HG03378 (cell line): Measurements from ENCODE around the gene P3H2.
"Not testable (repeated sequence)": the region's sequence is repeated elsewhere in the genome, so short reads cannot be mapped to it uniquely, and the experiment has no call there.

ENCODE experiments used
- ATAC-seq: cut with Tn5 transposase; IDR thresholded peaks from one replicate; pipeline ENCODE4 v1.9.1; 2021; ENCODE audit warnings: mild to moderate bottlenecking, moderate library complexity; ENCODE audit not compliant: unreplicated experiment

The P3H2 gene

DNA sequence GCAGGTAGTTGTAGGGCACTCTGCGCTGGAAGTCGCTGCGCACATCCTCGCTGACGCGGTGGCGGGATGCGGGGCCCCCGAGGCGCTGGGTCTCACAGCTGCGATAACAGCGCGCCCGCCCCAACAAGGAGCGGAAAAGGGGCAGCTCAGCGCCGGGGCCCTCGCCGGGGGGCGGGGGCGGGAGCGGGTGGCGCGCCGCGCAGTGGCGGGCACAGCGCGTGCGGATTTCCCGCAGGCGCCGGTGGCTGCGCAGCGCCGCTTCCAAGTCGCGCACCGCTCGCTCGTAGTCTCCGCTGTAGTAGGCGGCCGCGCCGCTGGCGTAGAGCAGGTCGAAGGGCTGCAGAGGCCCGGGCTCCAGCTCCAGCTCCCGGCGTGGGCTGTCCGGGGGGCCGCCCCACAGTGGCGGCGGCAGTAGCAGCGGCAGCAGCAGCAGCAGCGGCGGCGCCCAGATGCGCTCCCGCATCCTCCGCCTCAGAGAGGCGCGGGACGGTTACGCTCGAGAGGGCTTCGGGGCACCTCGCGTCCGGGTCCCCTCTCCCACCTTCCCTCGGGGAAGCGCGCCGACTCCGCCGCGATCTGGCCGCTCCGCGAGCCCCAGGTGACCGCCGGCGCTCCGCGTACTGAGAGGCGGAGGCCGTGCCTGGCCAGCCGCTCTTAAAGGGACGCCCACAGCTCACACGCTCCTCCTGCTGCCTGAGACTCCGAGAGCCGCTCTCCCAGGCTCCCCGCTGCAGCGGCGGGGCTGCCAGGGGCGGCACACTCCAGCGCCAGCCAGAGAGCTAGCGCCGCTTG, at the start of gene P3H2:
Gene P3H2 (minus strand): TSS at position 629 of the 792 bp plus-strand sequence. CDS start 166 bp downstream, at position 463.
- peak; percentile 59 for ATAC-seq

DNA sequence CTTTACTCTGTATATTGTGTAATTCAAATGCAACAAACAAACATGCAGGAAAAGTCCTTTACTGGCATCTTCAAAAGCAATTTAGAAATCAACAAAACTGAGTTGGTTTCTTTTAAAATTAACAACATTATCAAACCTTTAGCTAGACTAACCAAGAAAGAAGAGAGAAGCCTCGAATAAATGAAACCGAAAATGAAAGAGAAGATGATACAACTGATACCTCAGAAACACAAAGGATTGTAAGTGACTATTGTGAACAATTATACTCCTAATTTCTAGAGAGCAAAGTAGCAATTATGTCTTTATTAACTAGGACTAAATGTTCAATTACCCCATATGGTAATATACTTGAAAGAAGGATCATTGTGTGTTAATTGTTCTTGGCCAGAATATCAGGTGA, 49.2 kb upstream of the P3H2 start:
- ATAC-seq, result peak; percentile 66

GRCh38 chr3:190169243-190169642, 48.5 kb upstream of the P3H2 start:
- peak; percentile 27 for ATAC-seq

DNA sequence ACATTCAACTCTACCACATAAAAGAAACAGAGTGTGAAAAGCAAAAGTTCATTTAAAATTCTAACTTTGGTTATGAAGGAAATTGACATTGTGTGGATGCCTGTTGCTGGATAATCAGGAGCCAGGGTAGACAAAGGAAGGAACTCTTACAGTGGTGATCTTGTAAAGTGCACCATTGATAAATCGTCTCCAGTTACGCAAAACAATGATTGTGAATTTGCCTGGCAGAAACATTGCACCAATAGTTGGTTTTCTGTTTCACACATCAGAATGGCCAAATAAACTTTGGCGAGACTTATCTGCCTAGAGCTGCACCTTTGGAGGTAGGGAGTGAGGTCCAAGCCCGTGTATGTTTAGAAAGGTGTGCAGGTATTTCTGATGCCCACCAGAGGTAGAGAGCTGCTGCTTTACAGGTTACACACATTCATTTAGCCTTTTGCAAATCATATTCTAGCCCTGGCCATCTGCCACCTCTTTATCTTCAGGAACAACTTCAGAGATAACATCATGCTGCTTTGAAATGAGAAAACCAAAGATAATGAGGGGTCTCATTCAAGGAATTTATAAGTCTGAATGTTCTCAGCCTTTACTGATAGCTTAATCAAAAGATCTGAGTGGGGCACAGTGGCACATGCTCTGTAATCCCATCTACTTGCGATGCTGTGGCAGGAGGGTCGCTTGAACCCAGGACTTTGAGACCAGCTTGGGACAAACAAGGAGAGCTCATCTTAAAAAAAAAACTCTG, 47.4 kb upstream of the P3H2 start:
- ATAC-seq, result no peak

DNA sequence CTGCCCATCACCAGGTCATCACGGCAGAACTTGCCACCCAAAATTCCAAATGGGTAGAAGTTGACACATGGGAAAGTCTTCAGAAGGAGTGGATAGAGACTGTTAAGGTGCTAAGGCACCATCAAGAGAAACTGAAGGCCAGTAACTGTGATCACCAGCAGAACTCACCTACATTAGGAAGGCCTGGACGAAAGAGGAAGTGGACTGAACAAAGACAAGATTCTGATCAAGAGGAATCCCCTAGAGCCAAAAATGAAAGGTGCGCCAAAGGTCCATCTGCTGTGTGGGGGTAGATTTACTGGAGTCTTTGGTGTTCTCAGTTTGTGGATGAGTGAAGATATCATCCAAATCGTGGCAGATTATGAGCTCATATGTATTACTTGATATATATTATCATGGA, 46.3 kb upstream of the P3H2 start:
- ATAC-seq, result no peak

- ATAC-seq, result no peak
Observed at GRCh38 chr3:190165253-190165652, 44.6 kb upstream of the P3H2 start.

DNA sequence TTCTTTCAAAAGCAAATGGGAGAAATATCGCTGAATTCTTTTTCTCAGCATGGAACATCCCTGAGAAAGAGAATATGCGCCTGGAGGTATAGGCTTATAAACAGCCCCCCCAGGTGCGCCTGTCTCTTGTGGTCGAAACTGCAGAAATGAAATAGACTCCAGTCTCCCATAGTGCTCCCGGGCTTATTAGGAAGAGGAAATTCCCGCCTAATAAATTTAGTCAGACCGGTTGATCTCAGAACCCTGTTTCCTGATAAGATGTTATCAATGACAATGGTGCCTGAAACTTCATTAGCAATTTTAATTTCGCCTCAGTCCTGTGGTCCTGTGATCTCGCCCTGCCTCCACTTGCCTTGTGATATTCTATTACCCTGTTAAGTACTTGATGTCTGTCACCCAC, 41.3 kb upstream of the P3H2 start:
- ATAC-seq, result not testable (repeated sequence)

DNA sequence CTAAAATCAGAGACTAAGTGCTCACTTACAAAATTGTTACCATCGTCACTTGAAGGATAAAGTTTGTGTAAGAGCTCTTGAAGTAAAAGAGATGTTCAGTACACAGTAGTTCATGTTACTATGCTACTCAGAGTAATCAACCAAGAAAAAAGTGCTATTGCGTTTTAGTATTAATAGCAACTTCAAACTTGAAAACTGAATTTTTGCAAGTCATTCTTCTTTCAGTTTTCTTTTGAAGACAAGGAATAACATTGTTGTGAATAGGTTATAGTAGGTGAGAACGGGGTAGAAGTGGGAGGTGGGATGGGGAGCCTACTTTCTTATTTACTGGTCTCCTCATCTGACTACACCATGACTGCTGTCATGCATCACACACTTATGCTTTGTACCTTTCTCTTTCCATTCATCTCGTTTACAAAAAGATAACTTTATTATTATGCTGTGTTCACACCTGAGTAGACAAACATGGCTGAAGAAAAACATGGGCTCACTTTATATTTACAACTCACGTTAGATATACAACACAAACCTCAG, 39.3 kb upstream of the P3H2 start:
- no peak for ATAC-seq

DNA sequence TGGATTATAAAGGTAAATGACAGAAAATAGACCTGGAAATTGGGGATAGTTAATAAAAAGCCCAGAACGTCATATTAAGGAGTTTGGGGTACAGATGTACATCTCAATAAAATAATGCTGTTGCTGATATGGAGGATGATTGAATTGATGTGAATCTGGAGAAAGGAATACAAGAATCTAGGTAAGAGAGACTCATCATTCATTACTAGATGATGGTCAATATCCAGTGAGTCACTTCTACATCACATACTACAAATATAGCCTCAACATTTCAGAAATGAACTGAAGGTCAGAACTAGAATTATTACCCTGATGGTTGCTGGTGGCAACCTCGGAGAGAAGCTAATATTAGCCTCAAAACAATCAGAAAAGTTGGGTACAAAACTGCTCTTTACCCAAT, 37.6 kb upstream of the P3H2 start:
- no peak for ATAC-seq

DNA sequence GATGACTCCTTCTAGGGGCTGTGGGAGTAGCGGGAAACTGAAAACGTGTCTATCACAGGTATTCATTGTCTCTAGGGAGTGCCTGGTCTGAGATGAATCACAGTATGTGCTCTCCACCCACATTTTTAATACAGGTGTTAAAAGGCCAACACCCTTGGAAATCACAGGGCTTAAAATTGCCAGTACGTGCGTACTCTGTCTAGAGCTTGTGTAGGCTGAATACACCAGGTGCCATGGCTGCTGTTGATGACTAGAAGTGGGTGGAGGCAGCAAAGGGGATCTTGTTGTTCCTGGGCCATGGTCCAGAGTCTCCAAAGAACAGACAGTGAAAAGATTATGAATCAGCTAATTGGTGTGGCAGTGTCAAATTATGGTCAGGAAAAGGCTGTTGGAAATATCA, 35.1 kb upstream of the P3H2 start:
- no peak for ATAC-seq

DNA sequence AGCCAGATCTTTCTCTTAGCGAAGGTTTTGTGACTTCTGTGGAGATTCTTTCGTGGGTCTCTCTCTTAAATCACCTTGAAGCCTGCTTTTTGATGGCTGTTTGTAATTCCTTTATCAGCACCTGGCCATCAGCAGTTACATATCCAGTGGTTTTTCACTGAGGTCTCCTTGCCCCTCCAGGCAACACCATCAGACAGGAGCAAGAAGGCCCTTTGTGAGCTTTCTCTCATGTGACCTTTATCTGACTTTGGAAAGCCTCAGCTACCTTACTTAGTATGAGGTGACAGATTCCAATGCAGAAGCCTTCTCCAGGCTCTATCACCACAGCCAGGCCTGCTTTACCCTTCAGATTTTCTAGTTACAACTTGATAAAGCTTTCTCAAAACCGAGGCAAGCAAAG, 30.0 kb upstream of the P3H2 start:
- no peak for ATAC-seq

- not testable (repeated sequence) for ATAC-seq
Observed at GRCh38 chr3:190149830-190150619, 29.3 kb upstream of the P3H2 start.

- not testable (repeated sequence) for ATAC-seq
Observed at GRCh38 chr3:190144793-190145192, 24.1 kb upstream of the P3H2 start.

GRCh38 chr3:190142041-190142440, 21.3 kb upstream of the P3H2 start:
- ATAC-seq, result no peak

DNA sequence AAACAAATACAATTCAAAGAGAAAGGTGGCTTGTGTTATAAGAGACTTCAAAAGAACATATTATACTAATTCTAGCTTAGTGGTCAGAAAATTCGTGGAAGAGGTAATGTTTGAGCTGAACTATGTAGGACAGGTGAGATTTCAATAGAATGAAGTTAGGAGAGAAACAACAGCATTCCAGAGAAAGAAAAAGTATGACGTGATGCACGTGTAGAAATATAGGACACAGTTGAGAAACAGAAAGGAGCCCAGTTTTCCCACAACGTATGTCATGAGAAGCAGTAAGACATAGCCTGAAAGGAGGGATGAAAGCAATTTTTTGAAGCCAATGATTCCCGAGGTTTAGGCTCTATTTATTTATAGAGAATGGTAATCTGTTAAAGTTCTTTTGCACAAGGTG, 18.7 kb upstream of the P3H2 start:
- no peak for ATAC-seq

DNA sequence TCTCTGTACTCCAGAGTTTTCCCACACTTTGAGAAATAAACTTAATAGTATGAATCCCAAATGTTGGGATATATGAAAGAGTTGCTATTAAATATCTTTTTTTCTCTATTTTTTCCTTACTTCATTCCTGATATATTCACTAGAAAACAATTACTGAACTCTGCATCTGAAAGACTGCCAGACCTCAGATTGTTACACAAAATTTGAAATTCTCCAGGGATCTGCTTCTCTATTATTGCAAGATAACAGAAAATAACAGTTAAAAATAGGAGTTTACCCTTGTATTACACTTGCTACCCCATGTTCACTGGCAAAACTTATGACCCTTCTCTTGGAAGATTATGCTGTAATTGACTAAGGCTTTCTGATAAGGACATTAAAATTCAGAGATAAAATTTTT, 11.7 kb upstream of the P3H2 start:
- ATAC-seq, result no peak

DNA sequence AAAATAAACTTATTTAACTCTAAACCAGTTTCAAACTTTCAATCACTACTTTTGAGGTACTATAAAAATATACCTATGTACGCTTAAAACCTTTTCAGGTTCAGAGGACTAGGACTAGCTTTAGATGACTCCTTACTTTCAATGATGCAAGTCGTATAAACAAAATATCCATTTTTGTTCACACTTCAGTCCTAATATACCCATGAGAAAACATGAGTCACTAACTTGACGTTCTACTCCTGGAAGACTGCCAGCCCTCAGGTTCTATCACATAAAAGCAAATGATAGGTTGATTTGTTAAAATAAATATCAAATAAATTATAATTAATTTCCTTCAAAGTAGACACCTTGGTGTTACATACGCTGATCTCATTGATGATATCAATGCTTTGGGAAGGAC, 10.6 kb upstream of the P3H2 start:
- ATAC-seq, result no peak

GRCh38 chr3:190130696-190131095, 10.0 kb upstream of the P3H2 start:
- ATAC-seq, result no peak

DNA sequence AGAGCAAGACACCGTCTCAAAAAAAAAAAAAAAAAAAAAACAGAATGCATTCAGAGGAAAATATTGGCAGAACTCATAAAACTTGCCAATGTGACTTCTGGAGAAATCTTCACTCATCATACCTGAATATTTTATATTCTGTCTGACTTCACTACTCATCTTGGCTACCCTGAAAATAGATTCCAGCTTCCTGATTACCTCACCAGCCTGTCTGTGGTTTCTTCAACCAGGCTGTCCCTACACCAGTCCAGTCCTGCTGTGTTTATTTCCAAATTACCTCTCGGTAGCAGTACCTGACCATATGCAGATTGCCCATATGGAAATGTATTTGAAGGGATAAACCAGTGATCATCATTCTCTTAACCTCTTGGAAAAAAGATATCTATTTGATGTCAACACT, 9.3 kb upstream of the P3H2 start:
- no peak for ATAC-seq

- no peak for ATAC-seq
Observed at GRCh38 chr3:190127797-190128196, 7.1 kb upstream of the P3H2 start.

GRCh38 chr3:190127195-190127594, 6.5 kb upstream of the P3H2 start:
- no peak for ATAC-seq
